HFF-Myc (cell line): ENCODE measurements around the gene ATM.

Source experiments
- DNase-seq: peaks from one replicate; pipeline ENCODE4 v3.0.0-alpha.2; 2011; ENCODE audit warnings: low read depth; ENCODE audit errors: extremely low read depth
- H3K4me3 ChIP-seq: replicated peaks from 2 replicates; pipeline ENCODE4 v1.5.1; 2011; ENCODE audit warnings: low read depth, mild to moderate bottlenecking, control low read depth, low read length
- TF ChIP-seq, protein P1 (sequence below): IDR thresholded peaks from 2 replicates; pipeline ENCODE4 v1.5.1; 2012; ENCODE audit warnings: mild to moderate bottlenecking, low read depth, low read length, control low read depth; ENCODE audit errors: missing control alignments

Gene ATM

DNA sequence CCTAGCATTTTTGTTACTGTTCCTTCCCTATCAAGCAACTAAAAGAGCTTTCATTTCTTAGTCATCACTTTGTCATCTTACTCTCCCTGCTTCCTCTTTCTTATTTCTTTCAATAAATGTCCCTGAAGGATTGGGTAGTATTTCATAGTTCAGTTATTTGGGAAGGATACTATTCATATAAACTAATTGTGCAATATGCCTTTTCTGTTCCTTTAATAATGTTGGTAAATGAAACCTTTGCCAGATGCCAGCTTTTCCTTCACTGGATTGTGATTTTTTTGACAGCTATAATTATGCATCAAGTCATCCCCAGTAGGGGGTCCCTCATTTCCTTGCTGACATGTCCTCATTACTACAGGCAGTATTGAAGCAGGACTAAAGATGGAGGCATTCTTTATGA, 101.7 kb downstream of the ATM start:
- DNase-seq = no peak
- TF ChIP-seq, protein P1, sequence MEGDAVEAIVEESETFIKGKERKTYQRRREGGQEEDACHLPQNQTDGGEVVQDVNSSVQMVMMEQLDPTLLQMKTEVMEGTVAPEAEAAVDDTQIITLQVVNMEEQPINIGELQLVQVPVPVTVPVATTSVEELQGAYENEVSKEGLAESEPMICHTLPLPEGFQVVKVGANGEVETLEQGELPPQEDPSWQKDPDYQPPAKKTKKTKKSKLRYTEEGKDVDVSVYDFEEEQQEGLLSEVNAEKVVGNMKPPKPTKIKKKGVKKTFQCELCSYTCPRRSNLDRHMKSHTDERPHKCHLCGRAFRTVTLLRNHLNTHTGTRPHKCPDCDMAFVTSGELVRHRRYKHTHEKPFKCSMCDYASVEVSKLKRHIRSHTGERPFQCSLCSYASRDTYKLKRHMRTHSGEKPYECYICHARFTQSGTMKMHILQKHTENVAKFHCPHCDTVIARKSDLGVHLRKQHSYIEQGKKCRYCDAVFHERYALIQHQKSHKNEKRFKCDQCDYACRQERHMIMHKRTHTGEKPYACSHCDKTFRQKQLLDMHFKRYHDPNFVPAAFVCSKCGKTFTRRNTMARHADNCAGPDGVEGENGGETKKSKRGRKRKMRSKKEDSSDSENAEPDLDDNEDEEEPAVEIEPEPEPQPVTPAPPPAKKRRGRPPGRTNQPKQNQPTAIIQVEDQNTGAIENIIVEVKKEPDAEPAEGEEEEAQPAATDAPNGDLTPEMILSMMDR = no peak
- no peak overlapping the region for H3K4me3 ChIP-seq

DNA sequence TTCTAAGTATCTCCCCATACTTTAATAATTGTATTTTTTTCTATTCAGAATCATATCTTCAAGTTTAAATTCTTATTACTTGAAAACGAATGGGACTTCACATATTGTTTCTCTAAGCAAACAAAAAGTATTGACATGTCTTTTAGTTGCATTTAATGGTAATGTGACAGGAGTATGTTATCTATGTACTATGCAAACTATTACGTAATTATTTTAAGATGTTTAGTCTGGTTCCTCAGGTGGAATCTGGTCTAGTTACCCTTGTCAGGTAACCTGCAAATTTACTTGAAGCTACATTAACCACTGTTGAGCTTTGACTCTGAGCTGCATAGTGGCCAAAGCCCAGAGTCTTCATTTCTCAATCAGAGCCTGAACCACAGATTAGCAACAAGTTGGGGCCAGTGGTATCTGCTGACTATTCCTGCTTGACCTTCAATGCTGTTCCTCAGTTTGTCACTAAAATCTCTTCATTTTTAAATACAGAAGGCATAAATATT, 110.6 kb downstream of the ATM start:
- DNase-seq = no peak
- TF ChIP-seq, protein P1 = no peak

DNA sequence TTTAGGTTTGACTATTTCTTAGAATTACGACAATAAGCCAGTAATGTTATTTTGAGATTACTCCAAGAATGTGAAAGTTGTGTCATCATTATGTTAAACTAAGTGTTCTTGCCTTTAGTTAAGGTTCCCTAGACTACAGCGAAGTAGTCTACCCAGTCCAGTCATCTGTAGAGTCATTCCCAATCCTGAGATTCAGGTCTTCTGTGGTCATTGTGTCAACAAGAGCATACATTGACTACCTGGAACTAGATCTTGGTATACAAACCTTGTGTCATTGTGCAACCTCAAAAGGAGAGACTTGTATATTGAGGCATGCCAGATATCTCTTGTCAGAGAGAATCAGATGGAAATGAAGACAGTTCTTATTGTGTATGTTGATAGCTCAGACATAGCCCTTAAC, 115.9 kb downstream of the ATM start:
- H3K4me3 ChIP-seq = no peak overlapping the region
- TF ChIP-seq, protein P1 = no peak
- no peak for DNase-seq

More for the DNA sequence above, 110.6 kb downstream of the ATM start:
- no peak overlapping the region for H3K4me3 ChIP-seq

DNA sequence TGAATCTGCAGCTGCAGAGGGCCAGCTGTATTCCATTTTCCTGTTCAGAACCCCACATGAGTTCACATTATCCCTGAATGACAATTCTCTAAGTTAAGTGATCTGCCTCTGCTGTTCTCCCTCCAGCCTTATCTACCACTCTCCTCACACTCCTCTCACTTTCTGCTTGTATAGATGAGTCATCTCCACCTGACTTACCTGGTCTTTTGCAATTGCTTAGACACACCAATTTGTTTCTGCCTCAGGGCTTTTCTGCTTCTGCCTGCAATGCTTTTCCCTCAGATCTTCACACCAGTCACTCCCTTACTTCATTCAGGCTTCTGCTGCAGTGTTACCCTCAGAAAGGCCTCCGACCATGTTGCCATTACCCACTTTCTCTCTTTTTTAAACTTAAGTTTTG, 118.1 kb downstream of the ATM start:
- no peak for DNase-seq
- H3K4me3 ChIP-seq = no peak overlapping the region
- TF ChIP-seq, protein P1 = no peak

DNA sequence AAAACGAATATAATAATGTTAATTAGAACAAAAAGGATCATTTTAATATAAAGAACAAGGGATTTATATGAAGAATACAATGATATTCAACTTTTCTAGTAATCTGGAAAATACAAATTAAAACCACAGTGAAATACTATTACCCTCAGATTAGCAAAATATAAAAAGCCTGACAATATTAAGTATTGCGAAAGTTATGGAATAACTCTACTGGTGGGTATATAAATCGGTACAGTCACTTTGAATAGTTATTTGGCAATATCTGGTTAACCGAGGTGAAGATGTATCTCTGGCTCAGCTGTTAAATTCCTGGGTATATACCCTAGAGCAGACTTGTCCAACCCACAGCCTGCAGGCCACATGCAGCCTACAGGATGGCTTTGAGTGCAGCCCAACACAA, 118.8 kb downstream of the ATM start:
- TF ChIP-seq, protein P1 = no peak

DNA sequence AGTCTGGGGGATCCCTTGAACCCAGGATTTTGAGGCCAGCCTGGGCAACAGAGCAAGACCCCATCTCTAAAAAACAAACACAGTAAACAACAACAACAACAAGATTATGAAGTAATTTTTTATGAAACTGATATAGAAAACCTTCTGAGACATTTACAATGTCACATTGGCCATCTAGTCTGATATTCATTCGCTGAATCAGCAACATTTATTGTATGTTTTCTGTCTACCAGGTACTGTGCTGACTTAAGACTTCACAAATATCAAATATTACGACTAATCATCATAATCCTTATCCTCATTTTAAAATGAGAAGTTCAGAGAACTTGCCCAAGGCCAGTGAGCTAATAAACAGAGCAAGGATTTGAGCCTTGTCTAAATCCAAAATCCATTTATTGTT, 120.8 kb downstream of the ATM start:
- no peak overlapping the region for H3K4me3 ChIP-seq
- no peak for DNase-seq
- TF ChIP-seq, protein P1 = no peak

More for the DNA sequence above, 118.8 kb downstream of the ATM start:
- no peak overlapping the region for H3K4me3 ChIP-seq
- DNase-seq = no peak

DNA sequence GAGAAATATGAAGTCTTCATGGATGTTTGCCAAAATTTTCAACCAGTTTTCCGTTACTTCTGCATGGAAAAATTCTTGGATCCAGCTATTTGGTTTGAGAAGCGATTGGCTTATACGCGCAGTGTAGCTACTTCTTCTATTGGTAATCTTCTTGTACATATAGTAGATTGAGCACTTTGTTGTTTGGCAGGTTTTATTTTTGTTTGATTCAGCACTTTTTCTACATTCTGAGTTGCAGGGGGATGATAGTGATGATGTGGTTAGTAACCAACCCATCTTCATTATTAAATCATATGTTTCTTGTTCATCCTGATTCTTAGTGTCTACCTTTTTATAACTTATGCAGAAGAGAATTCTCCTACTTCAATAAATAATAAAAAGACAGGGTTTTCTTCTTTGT, 122.9 kb downstream of the ATM start:
- TF ChIP-seq, protein P1 = no peak
- no peak for DNase-seq
- H3K4me3 ChIP-seq = no peak overlapping the region
